CD4-positive, alpha-beta T cell treated with Interleukin-21 for 1 hour (primary cell): ENCODE measurements around the gene FAIM.
"Not testable (repeated sequence)": the region's sequence is repeated elsewhere in the genome, so short reads cannot be mapped to it uniquely, and the experiment has no call there.

Experiments
- DNase-seq: peaks from one replicate; pipeline ENCODE4 v3.0.0-alpha.2; 2020

FAIM gene

GRCh38 chr3:138608322-138609135 is at the start of gene FAIM:
Gene FAIM (plus strand): TSS chr3:138608771. CDS start chr3:138619727, 10,956 bp downstream.
- peak; percentile 74 for DNase-seq

GRCh38 chr3:138559134-138559533 is 49.4 kb upstream of the FAIM start:
- DNase-seq = no peak

- DNase-seq = no peak
These were observed 48.1 kb upstream of the FAIM start for GRCh38 chr3:138560501-138560900.

GRCh38 chr3:138562902-138563301 is 45.7 kb upstream of the FAIM start:
- not testable (repeated sequence) for DNase-seq

GRCh38 chr3:138566293-138566692 is 42.3 kb upstream of the FAIM start:
- DNase-seq = not testable (repeated sequence)

- DNase-seq = no peak
These were observed 41.2 kb upstream of the FAIM start for GRCh38 chr3:138567403-138567802.

- no peak for DNase-seq
These were observed 39.5 kb upstream of the FAIM start for GRCh38 chr3:138569090-138569489.

GRCh38 chr3:138569624-138570023 is 38.9 kb upstream of the FAIM start:
- DNase-seq = not testable (repeated sequence)

GRCh38 chr3:138573138-138573537 is 35.4 kb upstream of the FAIM start:
- DNase-seq = no peak

- DNase-seq = peak; percentile 4
These were observed 30.4 kb upstream of the FAIM start for GRCh38 chr3:138578141-138578540.

- no peak for DNase-seq
These were observed 29.5 kb upstream of the FAIM start for GRCh38 chr3:138578961-138579574.

GRCh38 chr3:138587374-138587773 is 21.2 kb upstream of the FAIM start:
- no peak for DNase-seq

GRCh38 chr3:138588445-138588844 is 20.1 kb upstream of the FAIM start:
- DNase-seq = no peak

- no peak for DNase-seq
These were observed 17.2 kb upstream of the FAIM start for GRCh38 chr3:138591392-138591791.

GRCh38 chr3:138593488-138594149 is 15.0 kb upstream of the FAIM start:
- peak; percentile 15 for DNase-seq

- DNase-seq = peak; percentile 94
These were observed 14.2 kb upstream of the FAIM start, which contains the start of gene CEP70 for GRCh38 chr3:138594150-138594934. Gene CEP70 (minus strand): TSS chr3:138594260. CDS start chr3:138572927, 21,333 bp downstream.

- no peak for DNase-seq
These were observed 13.5 kb upstream of the FAIM start for GRCh38 chr3:138594935-138595610.

GRCh38 chr3:138597186-138597976 is 11.2 kb upstream of the FAIM start:
- DNase-seq = not testable (repeated sequence)

GRCh38 chr3:138598534-138598933 is 10.0 kb upstream of the FAIM start:
- DNase-seq = no peak

GRCh38 chr3:138600100-138600745 is 8.3 kb upstream of the FAIM start:
- no peak for DNase-seq

- DNase-seq = not testable (repeated sequence)
These were observed 6.9 kb upstream of the FAIM start for GRCh38 chr3:138601661-138602060.
